Measurements from ENCODE around the gene OR52N4. TPM values are rescaled to one million over a fixed set of nuclear protein-coding genes. Genes with fewer than 3 reads are reported as not detected.

The OR52N4 gene
- total and polyA plus RNA-seq, 2 experiments from 2014 or later = 0.43 TPM; not detected in 1

GRCh38 chr11:5719703-5720495 lies 34.1 kb upstream of the OR52N4 start:
- Histone ChIP-seq H3K4me3 (no peak overlapping the region), H3K27ac (no peak overlapping the region), H3K9ac (no peak overlapping the region), H3K4me2 (ENCODE audit: unreplicated experiment) (no peak overlapping the region), H3K9me3 (ENCODE audit: low read depth) (no peaks in the 10 kb centered on the region), H3F3A (ENCODE audit: insufficient read depth) (no peaks in the 10 kb centered on the region), H3K9me2 (ENCODE audit: insufficient read depth) (no peaks in the 10 kb centered on the region), H3K27me3 (replicated peaks; ENCODE audit: insufficient read depth) (peaks cover 6% of the 10 kb centered on the region; the same call in 1 of the 2 replicates), H3K36me3 (ENCODE audit: low read depth) (no peaks in the 10 kb centered on the region), H2AFZ (no peak overlapping the region), H3K4me1 (ENCODE audit: insufficient read depth) (no peaks in the 10 kb centered on the region), H3K79me2 (ENCODE audit: insufficient read depth) (no peaks in the 10 kb centered on the region), H4K20me1 (ENCODE audit: insufficient read depth) (no peaks in the 10 kb centered on the region)
- no peak for TF ChIP-seq EZH2 (IDR thresholded peaks at IDR 0.05; ENCODE audit: insufficient read depth, poor library complexity, severe bottlenecking)
- no peak for TF ChIP-seq EZH2phosphoT487 (IDR thresholded peaks at IDR 0.05; ENCODE audit: insufficient read depth, low read depth)
- in situ Hi-C loops (cut with MboI) = no loop called here
- DNase-seq = peak; percentile 23
- WGBS, 2 experiments (ENCODE audit: low coverage in 1 of 2, low lambda C conversion rate in 2 of 2, missing lambda C conversion rate in 2 of 2) = 85 to 86% methylated on average over 3 of the region's 3 CpGs

DNA sequence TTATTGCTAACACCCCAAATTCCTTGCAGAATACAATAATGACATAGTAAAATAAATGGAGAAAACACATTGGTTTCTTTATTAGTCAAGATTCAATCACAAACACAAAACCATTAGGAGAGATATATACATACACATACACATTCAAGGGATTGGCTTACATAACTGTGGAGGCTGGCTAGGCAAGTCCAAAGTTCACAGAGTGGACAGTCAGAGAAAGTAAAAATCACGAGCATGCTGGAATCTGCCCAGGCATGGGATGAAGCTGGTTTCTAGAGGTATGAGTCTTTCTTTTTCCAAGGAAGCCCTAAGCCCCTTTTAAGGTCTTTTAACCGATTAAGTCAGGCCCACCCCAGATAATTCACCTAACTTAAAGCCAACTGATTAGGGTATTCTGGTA lies 31.4 kb upstream of the OR52N4 start:
- in situ Hi-C loops (cut with MboI) = no loop called here

DNA sequence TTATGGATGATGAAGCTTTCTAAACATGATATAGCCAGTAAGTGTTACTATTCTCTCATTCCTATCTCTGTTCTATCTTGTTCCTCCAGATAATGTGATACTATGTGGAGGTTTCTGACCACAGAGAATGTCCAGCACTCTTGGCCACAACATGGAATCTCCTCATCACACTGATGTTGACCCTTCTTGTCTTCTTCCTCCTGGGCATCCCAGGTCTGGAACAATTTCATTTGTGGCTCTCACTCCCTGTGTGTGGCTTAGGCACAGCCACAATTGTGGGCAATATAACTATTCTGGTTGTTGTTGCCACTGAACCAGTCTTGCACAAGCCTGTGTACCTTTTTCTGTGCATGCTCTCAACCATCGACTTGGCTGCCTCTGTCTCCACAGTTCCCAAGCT lies 27.7 kb upstream of the OR52N4 start:
- Histone ChIP-seq H3K9me2 (ENCODE audit: insufficient read depth) (no peaks in the 10 kb centered on the region), H3K4me2 (ENCODE audit: unreplicated experiment) (no peak overlapping the region), H3K9ac (no peak overlapping the region), H3K9me3 (ENCODE audit: low read depth) (no peaks in the 10 kb centered on the region), H3K79me2 (ENCODE audit: insufficient read depth) (no peaks in the 10 kb centered on the region), H2AFZ (no peak overlapping the region), H3K4me1 (ENCODE audit: insufficient read depth) (no peaks in the 10 kb centered on the region), H3K36me3 (ENCODE audit: low read depth) (no peaks in the 10 kb centered on the region), H3K4me3 (no peak overlapping the region), H3K27ac (no peak overlapping the region), H3F3A (ENCODE audit: insufficient read depth) (no peaks in the 10 kb centered on the region), H4K20me1 (ENCODE audit: insufficient read depth) (no peaks in the 10 kb centered on the region), H3K27me3 (replicated peaks; ENCODE audit: insufficient read depth) (peaks cover 8% of the 10 kb centered on the region; the same call in 1 of the 2 replicates)
- in situ Hi-C loops (cut with MboI) = no loop called here
- TF ChIP-seq EZH2 (IDR thresholded peaks at IDR 0.05; ENCODE audit: insufficient read depth, poor library complexity, severe bottlenecking) (no peak), EZH2phosphoT487 (IDR thresholded peaks at IDR 0.05; ENCODE audit: insufficient read depth, low read depth) (no peak)
- WGBS, 2 experiments (ENCODE audit: low coverage in 1 of 2, low lambda C conversion rate in 2 of 2, missing lambda C conversion rate in 2 of 2) = 40 to 47% methylated on average over 1 of the region's 1 CpG
- no peak for DNase-seq

More for the DNA sequence above, 31.4 kb upstream of the OR52N4 start:
- Histone ChIP-seq H3K27me3 (replicated peaks; ENCODE audit: insufficient read depth) (peaks cover 12% of the 10 kb centered on the region; the same call in 1 of the 2 replicates), H2AFZ (no peak overlapping the region), H3K9ac (no peak overlapping the region), H3K4me1 (ENCODE audit: insufficient read depth) (no peaks in the 10 kb centered on the region), H3K4me3 (no peak overlapping the region), H3F3A (ENCODE audit: insufficient read depth) (no peaks in the 10 kb centered on the region), H3K79me2 (ENCODE audit: insufficient read depth) (no peaks in the 10 kb centered on the region), H3K4me2 (ENCODE audit: unreplicated experiment) (no peak overlapping the region), H3K27ac (no peak overlapping the region), H3K9me2 (ENCODE audit: insufficient read depth) (no peaks in the 10 kb centered on the region), H3K9me3 (ENCODE audit: low read depth) (no peaks in the 10 kb centered on the region), H4K20me1 (ENCODE audit: insufficient read depth) (no peaks in the 10 kb centered on the region), H3K36me3 (ENCODE audit: low read depth) (no peaks in the 10 kb centered on the region)
- 46 to 51% methylated on average over 2 of the region's 2 CpGs for WGBS, 2 experiments (ENCODE audit: low coverage in 1 of 2, low lambda C conversion rate in 2 of 2, missing lambda C conversion rate in 2 of 2)
- TF ChIP-seq EZH2 (IDR thresholded peaks at IDR 0.05; ENCODE audit: insufficient read depth, poor library complexity, severe bottlenecking) (no peak), EZH2phosphoT487 (IDR thresholded peaks at IDR 0.05; ENCODE audit: insufficient read depth, low read depth) (no peak)
- no peak for DNase-seq

GRCh38 chr11:5727691-5728090 lies 26.4 kb upstream of the OR52N4 start:
- no peak for DNase-seq
- no peaks in the 10 kb centered on the region for H3K4me1 ChIP-seq (ENCODE audit: insufficient read depth)
- no peak overlapping the region for H3K9ac ChIP-seq
- H3K79me2 ChIP-seq (ENCODE audit: insufficient read depth) = no peaks in the 10 kb centered on the region
- TF ChIP-seq EZH2phosphoT487 (IDR thresholded peaks at IDR 0.05; ENCODE audit: insufficient read depth, low read depth) (no peak), EZH2 (IDR thresholded peaks at IDR 0.05; ENCODE audit: insufficient read depth, poor library complexity, severe bottlenecking) (no peak)
- H3K9me3 ChIP-seq (ENCODE audit: low read depth) = no peaks in the 10 kb centered on the region
- no peaks in the 10 kb centered on the region for H3K36me3 ChIP-seq (ENCODE audit: low read depth)
- no peak overlapping the region for H3K4me3 ChIP-seq
- H4K20me1 ChIP-seq (ENCODE audit: insufficient read depth) = no peaks in the 10 kb centered on the region
- WGBS, 2 experiments (ENCODE audit: low coverage in 1 of 2, low lambda C conversion rate in 2 of 2, missing lambda C conversion rate in 2 of 2) = 64 to 65% methylated on average over 1 of the region's 1 CpG
- no peak overlapping the region for H3K27ac ChIP-seq
- no peak overlapping the region for H2AFZ ChIP-seq
- H3F3A ChIP-seq (ENCODE audit: insufficient read depth) = no peaks in the 10 kb centered on the region
- no peak overlapping the region for H3K4me2 ChIP-seq (ENCODE audit: unreplicated experiment)
- H3K27me3 ChIP-seq (replicated peaks; ENCODE audit: insufficient read depth) = peaks cover 8% of the 10 kb centered on the region; the same call in 1 of the 2 replicates
- in situ Hi-C loops (cut with MboI) = no loop called here
- no peaks in the 10 kb centered on the region for H3K9me2 ChIP-seq (ENCODE audit: insufficient read depth)

All from GM23248 (cell line).